Mucosa of rectum (tissue), 2 donors: Measurements from ENCODE around the gene KIF26B.

ENCODE experiments used
- H3K27ac ChIP-seq, 2 donors: one replicate each; pipeline ENCODE4 v1.7.0; 2013; ENCODE audit warnings: inconsistent platforms in 2 of 2, low read depth in 2 of 2, low read length in 2 of 2
- H3K27me3 ChIP-seq, 2 donors: one replicate each; pipeline ENCODE4 v1.7.0; 2013; ENCODE audit warnings: low read length in 2 of 2; ENCODE audit not compliant: control insufficient read depth in 2 of 2, insufficient read depth in 2 of 2
- H3K36me3 ChIP-seq, 2 donors: one replicate each; pipeline ENCODE4 v1.7.0; 2013; ENCODE audit warnings: low read length in 2 of 2; ENCODE audit not compliant: control insufficient read depth in 2 of 2, insufficient read depth in 2 of 2
- H3K4me1 ChIP-seq, 2 donors: one replicate each; pipeline ENCODE4 v1.7.0; 2013; ENCODE audit warnings: low read length in 2 of 2, mild to moderate bottlenecking in 1 of 2; ENCODE audit not compliant: control insufficient read depth in 2 of 2, insufficient read depth in 2 of 2
- H3K4me3 ChIP-seq, 2 donors: one replicate each; pipeline ENCODE4 v1.7.0; 2013; ENCODE audit warnings: low read length in 2 of 2
- H3K9ac ChIP-seq, 2 donors: one replicate each; pipeline ENCODE4 v1.7.0; 2013; ENCODE audit warnings: low read length in 2 of 2, low read depth in 1 of 2, mild to moderate bottlenecking in 1 of 2
- H3K9me3 ChIP-seq, 2 donors: one replicate each; pipeline ENCODE4 v1.7.0; 2013; ENCODE audit warnings: low read length in 2 of 2; ENCODE audit not compliant: control insufficient read depth in 2 of 2
- donor health status: healthy.
- donor health status: Normal muscosa, but diverticular disease.

KIF26B gene

GRCh38 chr1:245550720-245551043 is 395.9 kb downstream of the KIF26B start:
- Histone ChIP-seq H3K27me3 (no peaks in the 10 kb centered on the region), H3K4me3 (no peak overlapping the region), H3K9me3 (no peaks in the 10 kb centered on the region), H3K36me3 (no peaks in the 10 kb centered on the region), H3K27ac (no peak overlapping the region), H3K9ac (no peak overlapping the region), H3K4me1 (no peaks in the 10 kb centered on the region)

GRCh38 chr1:245551536-245551935 is 396.8 kb downstream of the KIF26B start:
- Histone ChIP-seq H3K27ac (no peak overlapping the region), H3K9me3 (no peaks in the 10 kb centered on the region), H3K4me1 (no peaks in the 10 kb centered on the region), H3K36me3 (no peaks in the 10 kb centered on the region), H3K27me3 (no peaks in the 10 kb centered on the region), H3K4me3 (no peak overlapping the region), H3K9ac (no peak overlapping the region)

DNA sequence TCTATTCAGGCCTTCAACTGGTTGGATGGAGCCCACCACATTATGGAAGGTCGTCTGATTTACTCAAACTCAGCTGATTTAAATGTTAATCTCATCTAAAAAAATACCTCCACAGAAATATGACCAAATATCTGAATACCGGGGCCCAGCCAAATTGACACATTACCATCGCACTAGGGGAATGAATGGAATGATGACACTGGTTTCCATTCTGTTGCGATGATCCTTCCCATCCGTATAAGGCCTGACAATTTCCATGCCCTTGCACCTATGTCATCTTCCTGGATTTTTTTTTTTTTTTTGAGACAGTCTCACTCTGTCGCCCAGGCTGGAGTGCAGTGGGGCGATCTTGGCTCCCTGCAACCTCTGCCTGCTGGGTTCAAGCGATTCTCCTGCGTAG is 397.5 kb downstream of the KIF26B start:
- no peaks in the 10 kb centered on the region for H3K36me3 ChIP-seq

DNA sequence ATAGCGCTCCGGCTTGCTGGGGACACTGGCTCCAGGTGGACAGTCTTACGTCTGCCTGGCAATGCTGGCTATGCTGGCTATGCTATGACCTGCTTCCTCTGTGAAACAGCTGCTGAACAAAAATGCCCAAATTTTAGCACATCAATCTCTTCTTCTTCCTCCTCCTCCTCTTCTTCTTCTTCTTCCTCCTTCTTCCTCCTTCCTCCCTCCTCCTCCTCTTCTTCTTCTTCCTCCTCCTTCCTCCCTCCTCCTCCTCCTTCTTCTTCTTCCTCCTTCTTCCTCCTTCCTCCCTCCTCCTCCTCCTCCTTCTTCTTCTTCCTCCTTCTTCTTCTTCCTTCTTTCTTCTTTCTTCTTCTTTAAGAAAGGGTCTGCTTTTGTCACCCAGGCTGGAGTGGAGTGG is 401.3 kb downstream of the KIF26B start:
- no peak overlapping the region for H3K27ac ChIP-seq
- H3K36me3 ChIP-seq, result no peaks in the 10 kb centered on the region
- H3K27me3 ChIP-seq, result no peaks in the 10 kb centered on the region
- H3K9me3 ChIP-seq, result no peaks in the 10 kb centered on the region
- no peak overlapping the region for H3K4me3 ChIP-seq
- no peaks in the 10 kb centered on the region for H3K4me1 ChIP-seq
- no peak overlapping the region for H3K9ac ChIP-seq

More for the DNA sequence above, 397.5 kb downstream of the KIF26B start:
- Histone ChIP-seq H3K27ac (no peak overlapping the region), H3K27me3 (no peaks in the 10 kb centered on the region), H3K4me3 (no peak overlapping the region), H3K9me3 (no peaks in the 10 kb centered on the region), H3K9ac (no peak overlapping the region), H3K4me1 (no peaks in the 10 kb centered on the region)

- no peaks in the 10 kb centered on the region for H3K27me3 ChIP-seq
- no peaks in the 10 kb centered on the region for H3K9me3 ChIP-seq
- H3K36me3 ChIP-seq, result no peaks in the 10 kb centered on the region
- no peaks in the 10 kb centered on the region for H3K4me1 ChIP-seq
- H3K9ac ChIP-seq, result no peak overlapping the region
- no peak overlapping the region for H3K4me3 ChIP-seq
- H3K27ac ChIP-seq, result no peak overlapping the region
Measured at GRCh38 chr1:245558069-245558468, 403.3 kb downstream of the KIF26B start.

- no peak overlapping the region for H3K27ac ChIP-seq
- H3K4me1 ChIP-seq, result no peaks in the 10 kb centered on the region
- H3K9ac ChIP-seq, result no peak overlapping the region
- no peaks in the 10 kb centered on the region for H3K27me3 ChIP-seq
- no peaks in the 10 kb centered on the region for H3K36me3 ChIP-seq
- H3K9me3 ChIP-seq, result no peaks in the 10 kb centered on the region
- H3K4me3 ChIP-seq, result no peak overlapping the region
Measured at GRCh38 chr1:245560316-245560859, 405.6 kb downstream of the KIF26B start.

DNA sequence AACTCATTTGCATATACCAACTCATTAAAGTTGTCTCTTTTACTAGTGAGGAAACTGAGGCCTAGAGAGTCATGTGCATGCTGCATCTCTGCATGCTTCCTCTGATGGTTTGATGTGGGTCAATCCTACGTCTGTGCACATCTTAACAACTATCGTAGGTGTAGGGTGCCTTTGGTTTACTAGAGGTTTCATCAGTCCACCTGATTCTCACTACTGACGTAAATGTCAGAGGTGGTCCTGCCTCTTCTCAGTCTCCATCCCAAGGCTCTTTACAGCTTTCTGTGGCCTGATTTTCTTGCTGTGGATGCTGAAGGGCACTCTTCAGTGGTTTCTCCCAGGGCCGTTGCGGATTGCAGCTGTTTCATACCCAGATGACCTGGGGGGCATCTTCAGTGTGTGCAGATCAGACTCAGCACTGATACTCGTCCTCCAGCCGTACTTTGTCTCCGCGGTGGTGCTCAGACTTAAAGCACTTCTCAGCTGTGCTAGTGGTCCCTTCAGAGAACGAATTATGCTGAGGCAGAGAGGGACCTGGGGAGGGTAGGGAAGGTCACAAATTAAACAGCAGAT is 407.0 kb downstream of the KIF26B start:
- no peaks in the 10 kb centered on the region for H3K4me1 ChIP-seq
- H3K27me3 ChIP-seq, result no peaks in the 10 kb centered on the region
- H3K4me3 ChIP-seq, result no peak overlapping the region
- no peak overlapping the region for H3K9ac ChIP-seq
- H3K36me3 ChIP-seq, result no peaks in the 10 kb centered on the region
- H3K27ac ChIP-seq, result no peak overlapping the region
- H3K9me3 ChIP-seq, result no peaks in the 10 kb centered on the region

DNA sequence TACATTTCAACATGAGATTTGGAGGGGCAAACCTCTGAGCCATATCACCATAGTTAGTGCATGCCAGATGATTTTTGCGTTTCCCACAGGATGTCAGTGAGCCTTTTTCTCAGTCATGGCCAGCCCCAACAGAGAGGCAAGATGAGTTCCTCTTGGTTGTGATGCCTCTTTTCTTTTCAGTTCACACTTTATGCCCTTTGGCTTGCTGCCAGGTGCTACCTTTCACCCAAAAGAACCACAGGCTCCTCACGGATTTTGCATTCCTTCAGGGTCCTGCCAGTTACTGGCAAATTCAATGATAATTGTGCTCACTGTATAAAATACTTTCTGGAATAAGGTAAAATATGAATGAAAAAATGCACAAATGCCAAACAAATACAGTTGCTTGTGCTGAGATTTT is 411.3 kb downstream of the KIF26B start:
- Histone ChIP-seq H3K9me3 (no peaks in the 10 kb centered on the region), H3K9ac (no peak overlapping the region), H3K27me3 (no peaks in the 10 kb centered on the region)

DNA sequence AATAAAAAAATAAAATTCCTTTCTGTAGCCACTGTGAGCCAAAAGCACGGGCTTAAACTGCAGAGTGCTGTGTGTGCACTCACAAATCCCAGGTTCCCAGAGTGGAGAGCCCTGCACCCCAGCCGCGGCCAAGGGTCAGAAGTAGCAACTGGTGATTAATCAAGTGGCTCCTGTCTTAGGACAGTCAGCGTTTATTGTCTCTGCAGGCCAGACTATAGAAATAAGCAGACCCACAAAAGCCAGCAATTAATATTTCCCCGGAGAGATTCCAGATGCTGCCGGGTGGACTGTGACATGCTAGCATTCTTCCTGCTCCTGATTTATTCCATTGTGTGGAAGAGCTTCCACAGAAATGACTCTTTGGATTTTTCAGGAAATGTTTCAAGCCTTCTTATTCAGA is 412.2 kb downstream of the KIF26B start:
- no peaks in the 10 kb centered on the region for H3K36me3 ChIP-seq
- no peak overlapping the region for H3K9ac ChIP-seq
- H3K9me3 ChIP-seq, result no peaks in the 10 kb centered on the region
- H3K4me3 ChIP-seq, result no peak overlapping the region
- H3K27ac ChIP-seq, result no peak overlapping the region
- no peaks in the 10 kb centered on the region for H3K4me1 ChIP-seq
- no peaks in the 10 kb centered on the region for H3K27me3 ChIP-seq

More for the DNA sequence above, 411.3 kb downstream of the KIF26B start:
- H3K36me3 ChIP-seq, result no peaks in the 10 kb centered on the region
- no peak overlapping the region for H3K4me3 ChIP-seq
- no peaks in the 10 kb centered on the region for H3K4me1 ChIP-seq
- no peak overlapping the region for H3K27ac ChIP-seq

DNA sequence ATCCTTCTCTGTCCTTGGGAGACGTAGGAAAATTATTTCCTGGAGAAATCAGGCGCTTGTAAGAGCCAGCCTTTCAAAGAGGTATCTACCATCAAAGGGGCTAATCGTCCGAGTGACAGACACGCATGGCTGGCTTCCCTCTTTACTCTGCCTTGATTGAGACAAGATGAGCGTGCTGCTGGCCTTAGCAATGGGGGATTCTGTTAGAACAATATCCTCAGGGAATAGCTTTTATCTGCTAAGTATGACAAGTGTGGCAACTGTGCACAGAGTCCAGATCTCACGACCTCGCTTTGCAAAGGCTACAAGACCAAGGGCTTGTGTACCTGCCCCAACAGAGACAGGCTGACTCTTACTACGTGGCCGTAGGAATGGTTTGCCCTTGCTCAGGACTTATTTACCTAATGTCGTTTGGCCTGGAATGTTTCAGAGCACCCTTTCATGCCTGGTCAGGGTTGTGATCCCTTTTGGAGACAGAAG is 417.1 kb downstream of the KIF26B start:
- H3K9me3 ChIP-seq, result no peaks in the 10 kb centered on the region
- no peaks in the 10 kb centered on the region for H3K27me3 ChIP-seq
- no peak overlapping the region for H3K4me3 ChIP-seq
- no peaks in the 10 kb centered on the region for H3K4me1 ChIP-seq
- no peaks in the 10 kb centered on the region for H3K36me3 ChIP-seq
- no peak overlapping the region for H3K9ac ChIP-seq
- no peak overlapping the region for H3K27ac ChIP-seq

GRCh38 chr1:245572709-245573108 is 417.9 kb downstream of the KIF26B start:
- Histone ChIP-seq H3K36me3 (no peaks in the 10 kb centered on the region), H3K9ac (no peak overlapping the region), H3K27ac (no peak overlapping the region), H3K9me3 (no peaks in the 10 kb centered on the region), H3K4me3 (no peak overlapping the region), H3K27me3 (no peaks in the 10 kb centered on the region), H3K4me1 (no peaks in the 10 kb centered on the region)
